IPS-20b (cell line): ENCODE data around the gene VAC14.

Experiments
- H3K27ac ChIP-seq: one replicate; pipeline ENCODE4 v1.5.1; 2013; ENCODE audit warnings: low read length
- H3K27me3 ChIP-seq: 2 replicates; pipeline ENCODE4 v1.6.1; 2013; ENCODE audit warnings: mild to moderate bottlenecking, low read length, inconsistent platforms; ENCODE audit not compliant: insufficient read depth
- H3K36me3 ChIP-seq: 2 replicates; pipeline ENCODE4 v1.6.1; 2013; ENCODE audit warnings: low read depth, mild to moderate bottlenecking, inconsistent platforms, low read length, moderate library complexity; ENCODE audit not compliant: insufficient read depth
- H3K4me1 ChIP-seq: 2 replicates; pipeline ENCODE4 v1.6.1; 2013; ENCODE audit warnings: mild to moderate bottlenecking, control low read depth, inconsistent platforms, low read length, moderate library complexity; ENCODE audit not compliant: insufficient read depth
- H3K4me3 ChIP-seq: 2 replicates; pipeline ENCODE4 v1.5.1; 2013; ENCODE audit warnings: mild to moderate bottlenecking, low read length, inconsistent platforms
- H3K9ac ChIP-seq: 2 replicates; pipeline ENCODE4 v1.6.1; 2013; ENCODE audit warnings: low read depth, mild to moderate bottlenecking, inconsistent platforms, low read length, moderate library complexity
- H3K9me3 ChIP-seq: 2 replicates; pipeline ENCODE4 v1.6.1; 2013; ENCODE audit warnings: mild to moderate bottlenecking, low read depth, low read length, inconsistent platforms; ENCODE audit not compliant: insufficient read depth

VAC14 gene

DNA sequence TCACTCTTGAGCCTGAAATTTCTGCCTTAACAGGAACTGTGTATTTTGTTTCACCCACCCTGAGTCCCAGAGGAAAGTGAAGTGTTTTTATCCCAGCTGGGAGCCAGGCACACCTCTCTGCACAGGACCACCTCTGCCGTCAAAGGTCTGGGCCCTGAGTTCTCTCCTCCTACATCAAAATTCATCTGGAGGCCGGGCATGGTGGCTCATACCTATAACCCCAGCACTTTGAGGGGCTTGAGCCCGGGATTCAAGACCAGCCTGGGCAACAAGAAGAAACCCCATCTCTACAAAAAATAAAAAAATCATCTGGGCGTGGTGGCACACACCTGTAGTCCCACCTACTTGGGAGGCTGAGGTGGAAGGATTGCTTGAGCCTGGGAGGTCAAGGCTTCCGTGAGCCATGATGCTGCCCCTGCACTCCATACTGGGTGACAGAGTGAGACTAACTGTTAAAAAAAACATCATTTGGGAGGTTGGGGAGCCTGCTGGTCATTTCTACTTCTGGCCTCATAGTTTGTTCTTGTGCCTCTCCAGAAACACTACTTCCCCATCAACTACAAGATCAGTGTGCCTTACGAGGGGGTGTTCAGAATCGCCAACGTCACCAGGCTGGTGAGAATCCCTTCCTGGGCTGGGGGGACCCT is 144.8 kb downstream of the VAC14 start:
- Histone ChIP-seq H3K9ac (no peak overlapping the region), H3K4me3 (no peak overlapping the region), H3K27ac (no peak overlapping the region), H3K9me3 (no peaks in the 10 kb centered on the region), H3K27me3 (no peaks in the 10 kb centered on the region), H3K4me1 (peaks cover 6% of the 10 kb centered on the region; the same call in 1 of the 2 replicates), H3K36me3 (no peaks in the 10 kb centered on the region)

- Histone ChIP-seq H3K36me3 (no peaks in the 10 kb centered on the region), H3K9me3 (no peaks in the 10 kb centered on the region), H3K27me3 (no peaks in the 10 kb centered on the region), H3K27ac (no peak overlapping the region), H3K4me3 (no peak overlapping the region), H3K4me1 (0 out of 2 replicates have a peak, but pooled peaks cover 2% of the 10 kb centered on the region), H3K9ac (no peak overlapping the region)
Observed at GRCh38 chr16:70653809-70654771, 146.9 kb downstream of the VAC14 start.

GRCh38 chr16:70653406-70653805 is 147.6 kb downstream of the VAC14 start:
- H3K36me3 ChIP-seq: no peaks in the 10 kb centered on the region
- H3K27me3 ChIP-seq: no peaks in the 10 kb centered on the region
- 0 out of 2 replicates have a peak, but pooled peaks cover 2% of the 10 kb centered on the region for H3K4me1 ChIP-seq
- no peak overlapping the region for H3K4me3 ChIP-seq
- no peaks in the 10 kb centered on the region for H3K9me3 ChIP-seq
- H3K27ac ChIP-seq: no peak overlapping the region
- no peak overlapping the region for H3K9ac ChIP-seq

- no peaks in the 10 kb centered on the region for H3K9me3 ChIP-seq
- 0 out of 2 replicates have a peak, but pooled peaks cover 2% of the 10 kb centered on the region for H3K4me1 ChIP-seq
- H3K27ac ChIP-seq: no peak overlapping the region
- no peak overlapping the region for H3K4me3 ChIP-seq
- no peaks in the 10 kb centered on the region for H3K27me3 ChIP-seq
- no peak overlapping the region for H3K9ac ChIP-seq
- H3K36me3 ChIP-seq: no peaks in the 10 kb centered on the region
Observed at GRCh38 chr16:70652322-70652721, 148.6 kb downstream of the VAC14 start.

DNA sequence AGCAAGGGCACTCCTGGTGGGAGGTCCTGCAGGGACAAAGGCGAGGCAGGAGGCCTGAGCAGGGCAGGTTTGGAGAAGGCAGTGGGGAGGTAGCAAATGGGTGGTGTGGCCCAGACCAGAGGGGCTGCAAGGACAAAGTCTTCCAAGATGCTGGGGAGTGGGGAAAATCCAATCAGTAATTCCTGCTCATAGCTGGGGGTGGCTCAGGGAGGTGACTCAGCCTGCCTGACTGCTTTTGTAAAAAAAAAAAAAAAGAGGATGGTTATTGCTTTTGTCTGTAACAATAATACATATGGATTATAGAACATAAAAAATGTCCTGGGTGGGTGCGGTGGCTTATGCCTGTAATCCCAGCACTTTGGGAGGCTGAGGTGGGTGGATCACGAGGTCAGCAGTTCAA is 149.4 kb downstream of the VAC14 start:
- Histone ChIP-seq H3K9ac (no peak overlapping the region), H3K4me3 (no peak overlapping the region), H3K4me1 (0 out of 2 replicates have a peak, but pooled peaks cover 2% of the 10 kb centered on the region), H3K27me3 (no peaks in the 10 kb centered on the region), H3K27ac (no peak overlapping the region), H3K9me3 (no peaks in the 10 kb centered on the region), H3K36me3 (no peaks in the 10 kb centered on the region)

- Histone ChIP-seq H3K9me3 (no peaks in the 10 kb centered on the region), H3K36me3 (no peaks in the 10 kb centered on the region), H3K4me1 (0 out of 2 replicates have a peak, but pooled peaks cover 2% of the 10 kb centered on the region), H3K4me3 (no peak overlapping the region), H3K27me3 (no peaks in the 10 kb centered on the region), H3K27ac (no peak overlapping the region), H3K9ac (no peak overlapping the region)
Observed at GRCh38 chr16:70650216-70650615, 150.7 kb downstream of the VAC14 start.

DNA sequence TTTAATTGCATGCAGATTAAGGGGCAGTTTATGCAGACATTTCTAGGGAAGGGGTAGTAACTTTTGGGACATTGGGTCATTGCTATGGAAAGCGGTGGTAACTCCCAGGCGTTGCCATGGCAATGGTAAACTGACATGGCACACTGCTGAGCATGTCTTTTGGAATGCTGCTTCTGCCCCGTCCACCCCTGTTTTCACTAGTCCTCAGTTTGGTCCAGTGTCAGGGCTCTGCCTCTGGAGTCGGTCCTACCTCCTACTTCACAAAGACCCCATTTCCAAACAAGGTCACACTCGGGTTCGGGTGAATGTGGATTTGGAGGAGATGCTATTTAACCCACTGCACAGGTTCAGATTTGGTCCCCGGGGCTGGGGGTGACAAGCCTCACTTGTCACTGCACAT is 151.7 kb downstream of the VAC14 start:
- Histone ChIP-seq H3K9me3 (no peaks in the 10 kb centered on the region), H3K36me3 (no peaks in the 10 kb centered on the region), H3K4me1 (0 out of 2 replicates have a peak, but pooled peaks cover 2% of the 10 kb centered on the region), H3K27me3 (no peaks in the 10 kb centered on the region), H3K27ac (no peak overlapping the region), H3K9ac (no peak overlapping the region), H3K4me3 (no peak overlapping the region)

DNA sequence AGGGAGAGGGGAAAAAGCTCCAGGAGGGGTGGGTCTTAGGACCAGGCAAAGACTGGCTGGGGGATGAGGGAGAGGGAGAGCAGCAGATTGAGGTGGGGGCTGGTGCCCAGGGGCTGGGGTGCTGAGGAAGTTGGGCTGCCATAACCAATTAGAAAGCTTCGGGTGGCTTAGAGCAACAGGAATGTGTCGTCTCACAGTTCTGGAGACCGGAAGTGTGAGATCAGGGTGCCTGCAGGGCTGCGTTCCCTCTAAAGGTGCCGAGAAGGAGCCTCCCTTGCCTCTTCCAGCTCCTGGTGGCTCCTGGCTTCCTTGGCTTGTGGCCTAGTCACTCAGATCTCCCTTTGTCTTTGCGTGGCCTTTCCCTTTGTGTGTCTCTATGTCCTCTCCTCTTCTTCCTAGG is 152.4 kb downstream of the VAC14 start:
- Histone ChIP-seq H3K36me3 (no peaks in the 10 kb centered on the region), H3K9ac (no peak overlapping the region)

GRCh38 chr16:70647441-70648359 is 153.3 kb downstream of the VAC14 start:
- no peak overlapping the region for H3K27ac ChIP-seq
- no peak overlapping the region for H3K9ac ChIP-seq
- no peaks in the 10 kb centered on the region for H3K9me3 ChIP-seq
- H3K4me3 ChIP-seq: no peak overlapping the region
- H3K4me1 ChIP-seq: 0 out of 2 replicates have a peak, but pooled peaks cover 2% of the 10 kb centered on the region
- no peaks in the 10 kb centered on the region for H3K36me3 ChIP-seq
- H3K27me3 ChIP-seq: no peaks in the 10 kb centered on the region

More for the DNA sequence above, 152.4 kb downstream of the VAC14 start:
- H3K9me3 ChIP-seq: no peaks in the 10 kb centered on the region
- H3K27me3 ChIP-seq: no peaks in the 10 kb centered on the region
- H3K27ac ChIP-seq: no peak overlapping the region
- no peak overlapping the region for H3K4me3 ChIP-seq
- H3K4me1 ChIP-seq: 0 out of 2 replicates have a peak, but pooled peaks cover 2% of the 10 kb centered on the region

- H3K9me3 ChIP-seq: no peaks in the 10 kb centered on the region
- H3K27ac ChIP-seq: no peak within 1 kb of the TSS
- H3K36me3 ChIP-seq: no peaks in the 10 kb centered on the region
- 0 out of 2 replicates have a peak, but pooled peaks cover 2% of the 10 kb centered on the region for H3K4me1 ChIP-seq
- H3K4me3 ChIP-seq: no peak within 1 kb of the TSS
- H3K27me3 ChIP-seq: no peaks in the 10 kb centered on the region
- H3K9ac ChIP-seq: no peak within 1 kb of the TSS
Observed at GRCh38 chr16:70646260-70647241, 154.4 kb downstream of the VAC14 start, which contains the start of gene IL34. TSS of gene IL34 (plus strand) at chr16:70646559. CDS start at chr16:70646948, 389 bp downstream.
